Activated T-cell treated with anti-CD3 and anti-CD28 coated beads for 24 hours (primary cell): Measurements from ENCODE around the gene LCOR.

Source experiments
- DNase-seq: peaks from one replicate; pipeline ENCODE4 v3.0.0-alpha.2; 2020; ENCODE audit warnings: low read depth

Gene LCOR

GRCh38 chr10:97034958-97035769, 203.1 kb downstream of the LCOR start:
- DNase-seq, result no peak

GRCh38 chr10:97037365-97038361, 205.6 kb downstream of the LCOR start:
- peak; percentile 60 for DNase-seq

- no peak for DNase-seq
These were observed 206.6 kb downstream of the LCOR start for GRCh38 chr10:97038688-97039087.

GRCh38 chr10:97039538-97040247, 207.6 kb downstream of the LCOR start:
- no peak for DNase-seq

- no peak for DNase-seq
These were observed 208.1 kb downstream of the LCOR start for GRCh38 chr10:97040248-97040584.

GRCh38 chr10:97040706-97041105, 208.6 kb downstream of the LCOR start:
- DNase-seq, result no peak

- no peak for DNase-seq
These were observed 210.0 kb downstream of the LCOR start for GRCh38 chr10:97042081-97042480.

- no peak for DNase-seq
These were observed 210.8 kb downstream of the LCOR start for GRCh38 chr10:97042716-97043562.

- no peak for DNase-seq
These were observed 211.4 kb downstream of the LCOR start for GRCh38 chr10:97043563-97043855.
